Cardiac fibroblast (primary cell): ENCODE measurements around the gene PALM.

ENCODE experiments used
- DNase-seq, 2 donors: peaks; one replicate each; pipeline versions ENCODE4 v3.0.0 to v3.0.0-alpha.2; 2010; ENCODE audit warnings: low read depth in 2 of 2
- H3K4me3 ChIP-seq, 2 donors: replicated peaks in 1 of 2; 1 replicate in 1 of 2; 2 replicates in 1 of 2; pipeline ENCODE4 v1.5.1; 2011; ENCODE audit warnings: low read depth in 2 of 2, low read length in 2 of 2, mild to moderate bottlenecking in 2 of 2, moderate library complexity in 1 of 2
- CTCF ChIP-seq: IDR thresholded peaks from one replicate; pipeline ENCODE4 v1.5.1; 2011; ENCODE audit warnings: low read depth, mild to moderate bottlenecking, low read length, inconsistent platforms

The PALM gene

GRCh38 chr19:676339-677105, 32.2 kb upstream of the PALM start, which contains the start of gene FSTL3:
Gene FSTL3 (plus strand): TSS chr19:676392. CDS start chr19:676424, 32 bp downstream.
- peak within 1 kb of the TSS; percentile 72 to 79 for H3K4me3 ChIP-seq
- TF ChIP-seq CTCF = no peak
- DNase-seq = peak; percentile 43 to 47

GRCh38 chr19:677201-677600, 31.5 kb upstream of the PALM start:
- H3K4me3 ChIP-seq = peak overlapping the region; percentile 72 to 79
- no peak for TF ChIP-seq CTCF
- DNase-seq = peak; percentile 89 to 91

- TF ChIP-seq CTCF = no peak
- peak overlapping the region; percentile 72 to 79 for H3K4me3 ChIP-seq
- DNase-seq = peak in 1 of 2 donors; percentile 51
These were observed 30.9 kb upstream of the PALM start for GRCh38 chr19:677601-678436.

GRCh38 chr19:678791-679388, 29.8 kb upstream of the PALM start:
- TF ChIP-seq CTCF = no peak
- DNase-seq = no peak
- peak overlapping the region; percentile 49 to 58 for H3K4me3 ChIP-seq

- DNase-seq = peak; percentile 75 to 95
- peak overlapping the region; percentile 49 to 58 for H3K4me3 ChIP-seq
These were observed 29.1 kb upstream of the PALM start for GRCh38 chr19:679418-680286.

More at GRCh38 chr19:679418-680286, 29.1 kb upstream of the PALM start:
- no peak for TF ChIP-seq CTCF
